GM20431 (cell line): Measurements from ENCODE around the gene CNNM2.
"Not testable (repeated sequence)": the region's sequence is repeated elsewhere in the genome, so short reads cannot be mapped to it uniquely, and the experiment has no call there.

Experiments used
- in situ Hi-C: fragments of 300-500 bp; cut with MseI, MboI; formaldehyde crosslinking; loops from one replicate; pipeline ENCODE4 v1.15.0; 2020; ENCODE audit warnings: low sequenced_read_pairs; ENCODE audit not compliant: unreplicated experiment

The CNNM2 gene

DNA sequence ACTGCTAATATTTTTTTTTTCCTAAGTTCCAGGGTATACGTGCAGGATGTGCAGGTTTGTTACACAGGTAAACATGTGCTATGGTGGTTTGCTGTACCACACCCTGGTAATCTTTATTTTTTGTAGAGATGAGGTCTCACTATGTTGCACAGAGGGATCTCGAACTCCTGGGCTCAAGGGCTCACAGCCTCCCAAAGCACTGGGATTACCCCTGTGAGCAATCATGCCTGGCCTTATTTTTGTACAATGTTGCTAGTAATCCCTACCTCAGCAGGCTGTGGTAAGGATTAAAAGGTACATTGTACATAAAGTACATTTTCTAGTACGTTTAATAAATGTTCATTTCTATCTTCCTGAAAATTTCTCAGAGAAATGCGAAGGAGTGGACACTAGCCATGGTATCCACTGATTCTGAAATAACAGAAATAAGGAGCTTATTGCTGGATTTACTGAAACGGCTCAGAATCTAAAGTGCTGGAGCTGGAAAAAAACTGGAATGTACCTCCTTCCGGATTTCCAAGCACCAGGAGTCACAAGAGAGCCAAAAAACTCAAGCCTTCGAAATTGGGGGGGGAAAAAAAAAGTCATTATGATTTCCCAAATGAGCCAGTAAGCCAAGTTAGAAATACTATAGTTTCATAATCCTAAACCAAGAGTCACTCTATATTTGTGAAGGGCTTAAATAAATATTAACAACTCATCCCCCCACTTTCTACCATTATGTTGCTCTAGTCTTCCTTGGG is 205.4 kb downstream of the CNNM2 start:
- in situ Hi-C loops, result no loop called here

DNA sequence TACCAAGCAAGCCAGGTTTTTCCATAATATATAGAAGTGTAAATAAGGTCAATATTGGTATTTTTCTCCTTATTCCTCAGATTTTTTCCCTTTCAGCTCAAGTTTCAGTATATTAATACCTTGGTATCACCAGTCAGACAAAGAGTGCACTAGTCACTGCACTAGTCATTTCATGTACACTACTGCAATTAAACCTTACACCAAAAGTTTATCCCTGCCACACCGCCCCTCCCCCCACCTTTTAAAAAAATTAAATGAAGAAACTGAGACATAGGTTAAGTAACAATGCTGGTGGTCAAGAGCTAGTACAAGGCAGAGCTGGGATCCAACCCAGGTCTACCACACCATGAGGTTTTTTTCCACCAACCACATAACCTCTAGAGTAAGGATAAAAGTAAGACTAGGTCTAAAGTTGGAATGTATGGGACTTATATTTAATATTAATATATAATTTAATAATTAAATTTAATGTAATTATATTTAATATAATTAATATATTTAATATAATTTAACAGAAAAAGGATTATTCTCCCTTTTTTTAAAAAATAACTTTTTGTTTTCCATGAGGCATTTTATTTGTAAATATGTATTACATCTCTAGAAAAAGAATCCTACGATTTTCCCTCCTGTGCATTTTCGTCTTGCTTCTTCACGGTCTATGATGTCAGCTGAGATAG is 206.5 kb downstream of the CNNM2 start:
- in situ Hi-C loops, result no loop called here

DNA sequence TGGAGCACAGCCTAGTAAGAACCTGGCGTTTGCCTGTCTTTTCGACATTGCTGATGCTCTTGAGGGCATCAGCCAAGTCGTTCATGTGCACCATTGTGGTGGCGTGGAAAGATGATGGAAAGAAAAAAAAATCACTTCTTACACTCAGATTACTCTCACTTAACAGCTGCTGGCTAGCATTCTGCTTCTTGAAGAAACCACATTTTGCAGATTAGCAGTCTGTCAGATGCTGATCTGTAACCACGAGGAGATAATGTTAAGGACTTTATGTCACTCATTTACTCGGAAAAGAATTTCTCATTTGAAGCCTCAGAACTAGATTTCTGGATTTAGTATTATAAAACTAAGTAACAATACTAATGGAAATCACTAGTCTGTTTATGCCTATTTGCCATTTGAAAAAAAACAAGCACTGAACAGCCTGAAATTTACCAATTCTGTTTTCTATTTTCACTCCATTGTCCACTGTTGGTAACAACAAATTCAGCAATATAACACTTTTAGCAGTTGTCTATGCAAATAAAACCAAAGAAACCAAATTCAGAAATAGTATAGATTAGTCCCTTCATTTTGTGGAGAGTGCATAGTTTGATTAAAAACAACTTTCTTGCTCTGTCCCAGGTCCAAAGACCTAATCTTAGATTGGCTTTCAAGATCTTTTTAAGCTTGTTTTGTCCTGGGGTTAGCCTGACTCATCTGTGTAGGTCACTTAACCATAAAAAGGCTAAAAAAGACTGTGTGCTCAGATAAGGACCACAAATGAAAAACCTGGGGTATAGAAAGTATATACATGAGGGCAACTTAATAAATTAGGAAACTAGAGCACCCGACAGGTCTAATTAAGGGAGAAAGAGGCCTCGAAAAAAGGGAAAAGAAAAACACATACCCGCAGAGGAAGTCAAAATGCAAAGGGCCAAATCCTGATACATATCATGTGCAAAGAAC is 207.5 kb downstream of the CNNM2 start:
- in situ Hi-C loops, result no loop called here

DNA sequence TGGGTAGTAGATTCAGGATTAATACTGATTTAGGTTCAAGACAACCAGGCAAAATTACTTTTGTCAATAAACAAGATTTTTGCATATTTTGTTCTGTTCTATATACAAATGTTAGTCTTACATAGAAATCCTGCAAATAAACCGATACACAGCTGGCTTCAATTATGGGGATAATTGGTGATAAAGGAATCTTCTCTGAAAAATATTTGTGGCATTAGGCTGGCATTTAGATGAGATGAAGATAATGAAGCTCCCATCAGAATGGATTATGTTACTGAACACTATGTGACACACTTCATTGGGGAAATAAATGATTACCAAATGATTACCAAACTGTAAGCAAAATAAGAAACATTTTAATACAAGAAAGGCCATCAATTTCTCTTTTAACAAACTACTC is 209.1 kb downstream of the CNNM2 start:
- in situ Hi-C loops, result no loop called here

DNA sequence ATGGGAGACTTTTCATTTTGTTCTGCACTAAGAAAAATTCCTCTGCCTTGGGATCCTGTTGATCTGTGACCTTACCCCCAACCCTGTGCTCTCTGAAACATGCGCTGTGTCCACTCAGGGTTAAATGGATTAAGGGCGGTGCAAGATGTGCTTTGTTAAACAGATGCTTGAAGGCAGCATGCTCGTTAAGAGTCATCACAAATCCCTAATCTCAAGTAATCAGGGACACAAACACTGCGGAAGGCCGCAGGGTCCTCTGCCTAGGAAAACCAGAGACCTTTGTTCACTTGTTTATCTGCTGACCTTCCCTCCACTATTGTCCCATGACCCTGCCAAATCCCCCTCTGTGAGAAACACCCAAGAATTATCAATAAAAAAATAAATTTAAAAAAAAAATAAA is 212.1 kb downstream of the CNNM2 start:
- in situ Hi-C loops, result not testable (repeated sequence)

DNA sequence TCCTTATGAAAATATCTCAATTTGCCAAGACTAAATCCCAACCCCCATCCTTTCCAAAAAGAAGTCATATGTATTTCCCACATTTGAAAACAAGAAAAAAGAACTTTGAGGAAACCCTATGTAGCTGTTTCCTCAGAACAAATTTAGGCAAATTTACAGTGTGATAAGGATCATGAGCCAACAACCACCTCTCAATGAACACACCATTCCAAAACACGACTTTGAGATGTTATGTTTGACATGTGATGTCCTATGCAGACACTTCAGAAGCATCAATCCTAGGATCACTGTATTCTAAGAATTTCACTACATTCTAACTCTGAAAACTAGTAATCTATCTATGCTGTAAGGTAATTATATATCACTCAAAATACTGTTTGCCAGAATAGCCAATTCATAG is 212.8 kb downstream of the CNNM2 start:
- in situ Hi-C loops, result no loop called here

DNA sequence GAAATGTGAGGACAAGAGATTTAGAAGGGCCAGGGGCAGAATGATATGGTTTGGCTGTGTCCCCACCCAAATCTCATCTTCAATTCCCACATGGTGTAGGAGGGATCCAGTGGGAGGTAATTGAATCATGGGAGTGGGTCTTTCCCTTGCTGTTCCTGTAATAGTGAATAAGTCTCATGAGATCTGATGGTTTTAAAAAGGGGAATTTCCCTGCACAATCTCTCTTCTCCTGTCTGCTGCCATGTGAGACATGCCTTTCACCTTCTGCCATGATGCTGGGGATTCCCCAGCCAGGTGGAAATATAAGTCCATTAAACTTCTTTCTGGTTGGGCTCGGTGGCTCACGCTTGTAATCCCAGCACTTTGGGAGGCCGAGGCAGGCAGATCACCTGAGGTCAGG is 217.1 kb downstream of the CNNM2 start:
- in situ Hi-C loops, result not testable (repeated sequence)

DNA sequence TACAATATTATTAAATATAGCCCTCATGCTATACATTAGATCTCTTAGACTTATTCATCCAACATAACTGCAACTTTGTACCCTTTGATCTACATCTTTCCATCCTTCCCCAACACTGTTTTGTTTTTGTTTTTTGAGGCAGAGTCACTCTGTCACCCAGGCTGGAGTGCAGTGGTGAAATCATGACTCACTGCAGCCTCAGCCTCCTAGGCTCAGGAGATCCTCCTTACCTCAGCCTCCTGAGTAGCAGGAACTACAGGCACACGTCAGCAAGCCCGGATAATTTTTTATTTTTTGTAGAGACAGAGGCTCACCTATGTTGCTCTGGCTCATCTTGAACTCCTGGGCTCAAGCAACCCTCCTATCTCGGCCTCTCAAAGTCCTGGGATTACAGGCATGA is 221.7 kb downstream of the CNNM2 start:
- in situ Hi-C loops, result no loop called here
